ENCODE data around the gene SEL1L3. TPM values are rescaled to one million over a fixed set of nuclear protein-coding genes. Genes with fewer than 3 reads are reported as not detected.

SEL1L3 gene
- total and polyA plus RNA-seq, 2 donors from 2014 or later: 8.2 to 60.3 TPM

DNA sequence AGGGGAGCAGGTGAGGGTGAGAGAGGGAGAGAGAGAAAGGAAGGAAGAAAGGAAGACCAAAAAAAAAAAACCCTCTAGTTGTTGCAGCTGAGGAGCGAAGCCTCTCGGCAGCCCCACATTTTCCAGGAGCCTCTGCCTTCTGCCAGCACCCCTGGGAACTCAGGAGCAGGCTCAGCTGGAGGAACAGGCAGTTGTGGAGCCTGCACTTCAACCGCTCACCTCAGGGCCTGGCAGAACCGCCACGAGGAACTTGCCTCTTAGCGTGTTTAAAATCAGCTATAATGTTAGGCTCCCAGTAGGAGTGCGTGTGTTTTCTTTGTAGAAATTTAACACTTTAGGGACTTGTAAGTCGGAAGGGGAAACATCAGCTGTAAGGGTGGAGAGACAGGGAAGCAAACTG lies 65.7 kb downstream of the SEL1L3 start:
- TF ChIP-seq, protein P1, sequence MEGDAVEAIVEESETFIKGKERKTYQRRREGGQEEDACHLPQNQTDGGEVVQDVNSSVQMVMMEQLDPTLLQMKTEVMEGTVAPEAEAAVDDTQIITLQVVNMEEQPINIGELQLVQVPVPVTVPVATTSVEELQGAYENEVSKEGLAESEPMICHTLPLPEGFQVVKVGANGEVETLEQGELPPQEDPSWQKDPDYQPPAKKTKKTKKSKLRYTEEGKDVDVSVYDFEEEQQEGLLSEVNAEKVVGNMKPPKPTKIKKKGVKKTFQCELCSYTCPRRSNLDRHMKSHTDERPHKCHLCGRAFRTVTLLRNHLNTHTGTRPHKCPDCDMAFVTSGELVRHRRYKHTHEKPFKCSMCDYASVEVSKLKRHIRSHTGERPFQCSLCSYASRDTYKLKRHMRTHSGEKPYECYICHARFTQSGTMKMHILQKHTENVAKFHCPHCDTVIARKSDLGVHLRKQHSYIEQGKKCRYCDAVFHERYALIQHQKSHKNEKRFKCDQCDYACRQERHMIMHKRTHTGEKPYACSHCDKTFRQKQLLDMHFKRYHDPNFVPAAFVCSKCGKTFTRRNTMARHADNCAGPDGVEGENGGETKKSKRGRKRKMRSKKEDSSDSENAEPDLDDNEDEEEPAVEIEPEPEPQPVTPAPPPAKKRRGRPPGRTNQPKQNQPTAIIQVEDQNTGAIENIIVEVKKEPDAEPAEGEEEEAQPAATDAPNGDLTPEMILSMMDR (IDR thresholded peaks at IDR 0.05; ENCODE audit: borderline replicate concordance, extremely low read depth, insufficient read depth): no peak
- Histone ChIP-seq H3K36me3 (ENCODE audit: control insufficient read depth in 2 of 3, insufficient read depth in 3 of 3, low read length in 3 of 3) (peaks cover 0 to 3% (median 0%) of the 10 kb centered on the region in 3 donors), H3K27ac (ENCODE audit: low read depth in 2 of 2, low read length in 2 of 2) (no peak overlapping the region), H3K4me1 (ENCODE audit: control insufficient read depth in 2 of 3, insufficient read depth in 2 of 3, low read depth in 1 of 3, low read length in 3 of 3) (no peaks in the 10 kb centered on the region), H3K9ac (ENCODE audit: low read length in 3 of 3) (no peak overlapping the region), H3K27me3 (ENCODE audit: control insufficient read depth, insufficient read depth, low read length) (no peaks in the 10 kb centered on the region), H3K9me3 (ENCODE audit: control insufficient read depth in 2 of 3, insufficient read depth in 1 of 3, low read length in 3 of 3) (no peaks in the 10 kb centered on the region), H3K4me3 (ENCODE audit: low read length in 3 of 3) (no peak overlapping the region)
- FAIRE-seq (no peak), DNase-seq (no peak)
- intact Hi-C loops (cut with DNase I): no loop called here

DNA sequence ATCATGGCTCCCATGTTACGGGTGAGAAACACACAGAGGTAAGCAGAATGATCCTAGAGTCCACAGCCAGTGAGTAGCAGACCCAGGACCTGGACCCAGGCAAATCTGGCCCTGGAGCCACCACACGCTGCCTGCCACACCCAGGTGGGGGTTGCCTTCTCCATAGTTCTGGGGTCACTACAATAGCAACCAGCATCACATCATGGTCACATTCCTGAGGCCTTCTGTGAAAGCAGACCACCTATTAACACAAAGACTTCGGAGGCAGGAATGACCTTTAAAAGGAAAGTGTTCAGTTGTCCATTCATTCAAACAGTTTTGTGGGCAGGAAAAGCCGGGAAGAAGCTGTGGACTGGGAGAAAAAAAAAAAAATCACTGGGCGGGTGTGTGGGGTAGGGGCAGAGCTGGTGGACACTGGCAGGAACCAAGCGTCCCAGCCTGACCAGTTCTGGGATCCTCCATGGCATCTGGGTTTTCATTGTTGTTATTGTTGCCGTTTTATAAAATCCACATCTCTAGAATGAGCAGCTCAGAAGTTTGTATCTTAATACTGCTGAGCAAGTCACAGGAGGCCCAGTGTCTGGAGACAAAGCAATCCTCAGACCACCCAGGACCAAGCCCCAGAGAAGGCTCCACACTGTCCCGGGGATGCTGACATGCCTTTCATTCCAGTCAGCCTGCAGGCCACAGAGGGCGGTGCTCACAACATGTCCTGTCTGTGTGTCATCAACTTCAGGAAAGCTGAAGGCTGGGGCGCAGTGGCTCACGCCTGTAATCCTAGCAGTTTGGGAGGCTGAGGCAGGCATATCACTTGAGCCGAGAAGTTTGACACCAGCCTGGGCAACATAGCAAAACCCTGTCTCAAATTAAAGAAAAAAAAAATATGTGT lies 67.0 kb downstream of the SEL1L3 start:
- FAIRE-seq (no peak), DNase-seq (peak in 2 of 5 donors; percentile 33 to 55)
- intact Hi-C loops (cut with DNase I): no loop called here
- Histone ChIP-seq H3K4me3 (ENCODE audit: low read length in 3 of 3) (no peak overlapping the region), H3K36me3 (ENCODE audit: control insufficient read depth in 2 of 3, insufficient read depth in 3 of 3, low read length in 3 of 3) (peaks cover 0 to 3% (median 0%) of the 10 kb centered on the region in 3 donors), H3K9ac (ENCODE audit: low read length in 3 of 3) (no peak overlapping the region), H3K9me3 (ENCODE audit: control insufficient read depth in 2 of 3, insufficient read depth in 1 of 3, low read length in 3 of 3) (no peaks in the 10 kb centered on the region), H3K27ac (ENCODE audit: low read depth in 2 of 2, low read length in 2 of 2) (no peak overlapping the region), H3K4me1 (ENCODE audit: control insufficient read depth in 2 of 3, insufficient read depth in 2 of 3, low read depth in 1 of 3, low read length in 3 of 3) (no peaks in the 10 kb centered on the region), H3K27me3 (ENCODE audit: control insufficient read depth, insufficient read depth, low read length) (no peaks in the 10 kb centered on the region)
- TF ChIP-seq, protein P1 (IDR thresholded peaks at IDR 0.05; ENCODE audit: borderline replicate concordance, extremely low read depth, insufficient read depth): no peak

DNA sequence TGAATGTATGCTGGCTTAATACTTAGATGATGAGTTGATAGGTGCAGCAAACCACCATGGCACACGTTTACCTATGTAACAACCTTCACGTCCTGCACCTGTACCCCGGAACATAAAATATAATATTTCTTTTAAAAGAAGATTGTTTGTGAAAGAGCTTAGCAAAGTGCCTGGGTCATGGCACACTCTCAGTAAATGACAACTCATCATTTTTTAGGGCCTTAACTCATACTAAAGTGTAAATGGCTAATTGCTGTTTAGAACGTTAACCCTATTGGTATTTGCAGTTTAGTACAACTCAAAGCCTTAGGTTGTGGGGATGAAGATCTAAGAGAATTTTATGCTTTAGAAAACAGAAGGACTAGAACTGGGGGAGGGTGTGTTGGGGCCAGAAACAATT lies 67.7 kb downstream of the SEL1L3 start:
- H3K36me3 ChIP-seq (ENCODE audit: control insufficient read depth in 2 of 3, insufficient read depth in 3 of 3, low read length in 3 of 3): peaks cover 0 to 3% (median 0%) of the 10 kb centered on the region in 3 donors
- no peaks in the 10 kb centered on the region for H3K9me3 ChIP-seq (ENCODE audit: control insufficient read depth in 2 of 3, insufficient read depth in 1 of 3, low read length in 3 of 3)
- H3K4me1 ChIP-seq (ENCODE audit: control insufficient read depth in 2 of 3, insufficient read depth in 2 of 3, low read depth in 1 of 3, low read length in 3 of 3): no peaks in the 10 kb centered on the region
- FAIRE-seq: no peak
- H3K9ac ChIP-seq (ENCODE audit: low read length in 3 of 3): no peak overlapping the region
- intact Hi-C loops (cut with DNase I): no loop called here
- H3K27ac ChIP-seq (ENCODE audit: low read depth in 2 of 2, low read length in 2 of 2): no peak overlapping the region
- no peak for DNase-seq
- TF ChIP-seq, protein P1 (IDR thresholded peaks at IDR 0.05; ENCODE audit: borderline replicate concordance, extremely low read depth, insufficient read depth): no peak
- no peaks in the 10 kb centered on the region for H3K27me3 ChIP-seq (ENCODE audit: control insufficient read depth, insufficient read depth, low read length)
- H3K4me3 ChIP-seq (ENCODE audit: low read length in 3 of 3): no peak overlapping the region

Data from kidney (tissue), 14 donors.